ENCODE results near the gene USP53. TPM values are rescaled to one million over a fixed set of nuclear protein-coding genes. Genes with fewer than 3 reads are reported as not detected.

Gene USP53
- total RNA-seq, 1 experiment from 2014 or later: 68.0 TPM

- no TSS peak for BruUV-seq (replicated peaks)
- intact Hi-C loops (cut with micrococcal nuclease): no loop called here
- CTCF ChIA-PET: no interaction called here
- Mint-ChIP-seq H3K36me3 (ENCODE audit: insufficient read depth, unreplicated experiment) (peaks cover 14% of the 10 kb centered on the region), H3K9me3 (ENCODE audit: unreplicated experiment) (no peaks in the 10 kb centered on the region), H3K4me3 (ENCODE audit: unreplicated experiment) (no peak overlapping the region), H3K27me3 (ENCODE audit: insufficient read depth, unreplicated experiment) (no peaks in the 10 kb centered on the region), H3K4me1 (ENCODE audit: insufficient read depth, unreplicated experiment) (peaks cover 21% of the 10 kb centered on the region), H3K27ac (ENCODE audit: low read depth, unreplicated experiment) (no peak overlapping the region)
- TF ChIP-seq, protein P1, sequence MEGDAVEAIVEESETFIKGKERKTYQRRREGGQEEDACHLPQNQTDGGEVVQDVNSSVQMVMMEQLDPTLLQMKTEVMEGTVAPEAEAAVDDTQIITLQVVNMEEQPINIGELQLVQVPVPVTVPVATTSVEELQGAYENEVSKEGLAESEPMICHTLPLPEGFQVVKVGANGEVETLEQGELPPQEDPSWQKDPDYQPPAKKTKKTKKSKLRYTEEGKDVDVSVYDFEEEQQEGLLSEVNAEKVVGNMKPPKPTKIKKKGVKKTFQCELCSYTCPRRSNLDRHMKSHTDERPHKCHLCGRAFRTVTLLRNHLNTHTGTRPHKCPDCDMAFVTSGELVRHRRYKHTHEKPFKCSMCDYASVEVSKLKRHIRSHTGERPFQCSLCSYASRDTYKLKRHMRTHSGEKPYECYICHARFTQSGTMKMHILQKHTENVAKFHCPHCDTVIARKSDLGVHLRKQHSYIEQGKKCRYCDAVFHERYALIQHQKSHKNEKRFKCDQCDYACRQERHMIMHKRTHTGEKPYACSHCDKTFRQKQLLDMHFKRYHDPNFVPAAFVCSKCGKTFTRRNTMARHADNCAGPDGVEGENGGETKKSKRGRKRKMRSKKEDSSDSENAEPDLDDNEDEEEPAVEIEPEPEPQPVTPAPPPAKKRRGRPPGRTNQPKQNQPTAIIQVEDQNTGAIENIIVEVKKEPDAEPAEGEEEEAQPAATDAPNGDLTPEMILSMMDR (IDR thresholded peaks at IDR 0.05; ENCODE audit: unreplicated experiment): no peak
- POLR2A ChIA-PET: interaction anchor here (1.3 kb wide), 1 partner anchor 185 kb away, joined by 3 read pairs; no protein-coding TSS in a partner anchor
- no peak for DNase-seq (ENCODE audit: unreplicated experiment)
These were observed 19.0 kb downstream of the USP53 start for GRCh38 chr4:119231491-119231890.

DNA sequence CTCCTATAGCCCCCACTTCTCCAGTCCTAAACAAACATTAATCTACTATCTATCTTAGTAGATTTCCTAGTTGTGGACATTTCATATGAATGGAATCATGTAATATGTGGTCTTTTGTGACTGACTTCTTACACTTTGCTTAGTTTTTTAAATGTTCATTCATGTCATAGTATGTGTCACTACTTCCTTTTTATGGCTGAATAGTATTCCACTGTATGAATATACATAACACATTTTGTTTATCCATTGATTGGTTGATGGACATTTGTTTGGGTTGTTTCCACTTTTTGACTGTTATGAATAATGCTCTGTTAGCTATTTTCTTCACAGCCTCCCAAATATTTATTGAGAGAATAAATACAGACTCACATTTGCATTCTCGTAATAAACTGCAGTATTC lies 19.8 kb downstream of the USP53 start:
- BruUV-seq (replicated peaks): no TSS peak

GRCh38 chr4:119233191-119233590 lies 20.7 kb downstream of the USP53 start:
- intact Hi-C loops (cut with micrococcal nuclease): no loop called here
- CTCF ChIA-PET: interaction anchor here (1.0 kb wide), 1 partner anchor 144 kb away, joined by 3 read pairs; no protein-coding TSS in a partner anchor
- H3K4me3 Mint-ChIP-seq (ENCODE audit: unreplicated experiment): no peak overlapping the region

More for the DNA sequence above, 19.8 kb downstream of the USP53 start:
- intact Hi-C loops (cut with micrococcal nuclease): no loop called here
- Mint-ChIP-seq H3K4me1 (ENCODE audit: insufficient read depth, unreplicated experiment) (peaks cover 21% of the 10 kb centered on the region), H3K9me3 (ENCODE audit: unreplicated experiment) (no peaks in the 10 kb centered on the region), H3K36me3 (ENCODE audit: insufficient read depth, unreplicated experiment) (peaks cover 22% of the 10 kb centered on the region), H3K27me3 (ENCODE audit: insufficient read depth, unreplicated experiment) (no peaks in the 10 kb centered on the region), H3K4me3 (ENCODE audit: unreplicated experiment) (no peak overlapping the region), H3K27ac (ENCODE audit: low read depth, unreplicated experiment) (no peak overlapping the region)
- TF ChIP-seq, protein P1 (IDR thresholded peaks at IDR 0.05; ENCODE audit: unreplicated experiment): no peak
- POLR2A ChIA-PET: interaction anchor here (0.9 to 1.6 kb wide), 6 partner anchors 19 to 1647 kb away, joined by 3 to 6 read pairs (median 3); partner anchors contain the start of gene USP53
- CTCF ChIA-PET: interaction anchor here (0.7 kb wide), 1 partner anchor 208 kb away, joined by 3 read pairs; no protein-coding TSS in a partner anchor
- DNase-seq (ENCODE audit: unreplicated experiment): no peak

GRCh38 chr4:119233750-119234149 lies 21.2 kb downstream of the USP53 start:
- H3K27ac Mint-ChIP-seq (ENCODE audit: low read depth, unreplicated experiment): peak overlapping the region; percentile 76

More at GRCh38 chr4:119233191-119233590, 20.7 kb downstream of the USP53 start:
- Mint-ChIP-seq H3K27ac (ENCODE audit: low read depth, unreplicated experiment) (peak overlapping the region; percentile 76), H3K9me3 (ENCODE audit: unreplicated experiment) (no peaks in the 10 kb centered on the region), H3K4me1 (ENCODE audit: insufficient read depth, unreplicated experiment) (peaks cover 24% of the 10 kb centered on the region), H3K27me3 (ENCODE audit: insufficient read depth, unreplicated experiment) (no peaks in the 10 kb centered on the region), H3K36me3 (ENCODE audit: insufficient read depth, unreplicated experiment) (peaks cover 28% of the 10 kb centered on the region)
- DNase-seq (ENCODE audit: unreplicated experiment): no peak
- no TSS peak for BruUV-seq (replicated peaks)
- TF ChIP-seq, protein P1 (IDR thresholded peaks at IDR 0.05; ENCODE audit: unreplicated experiment): no peak
- POLR2A ChIA-PET: interaction anchor here (0.7 to 1.6 kb wide), 4 partner anchors 20 to 1648 kb away, joined by 3 to 6 read pairs (median 4); partner anchors contain the start of gene USP53

More at GRCh38 chr4:119233750-119234149, 21.2 kb downstream of the USP53 start:
- Mint-ChIP-seq H3K36me3 (ENCODE audit: insufficient read depth, unreplicated experiment) (peaks cover 33% of the 10 kb centered on the region), H3K27me3 (ENCODE audit: insufficient read depth, unreplicated experiment) (no peaks in the 10 kb centered on the region), H3K4me1 (ENCODE audit: insufficient read depth, unreplicated experiment) (peaks cover 26% of the 10 kb centered on the region), H3K4me3 (ENCODE audit: unreplicated experiment) (no peak overlapping the region), H3K9me3 (ENCODE audit: unreplicated experiment) (no peaks in the 10 kb centered on the region)
- intact Hi-C loops (cut with micrococcal nuclease): no loop called here
- DNase-seq (ENCODE audit: unreplicated experiment): peak; percentile 10
- ChIA-PET POLR2A (interaction anchor here (0.7 to 1.0 kb wide), 3 partner anchors 15 to 98 kb away, joined by 3 to 6 read pairs (median 3); partner anchors contain the start of gene USP53), CTCF (interaction anchor here (0.7 to 1.0 kb wide), 2 partner anchors 145 to 500 kb away, joined by 3 read pairs; no protein-coding TSS in a partner anchor)
- TF ChIP-seq, protein P1 (IDR thresholded peaks at IDR 0.05; ENCODE audit: unreplicated experiment): no peak
- BruUV-seq (replicated peaks): no TSS peak
